RPMI8226 (cell line): ENCODE measurements around the gene IMPDH1.
A peak's percentile ranks its signal among the peaks of the same experiment; 100 is the strongest.
"Not testable (repeated sequence)": the region's sequence is repeated elsewhere in the genome, so short reads cannot be mapped to it uniquely, and the experiment has no call there.

ENCODE experiments used
- DNase-seq: peaks from one replicate; pipeline ENCODE4 v3.0.0-alpha.2; 2015

Gene IMPDH1

DNA sequence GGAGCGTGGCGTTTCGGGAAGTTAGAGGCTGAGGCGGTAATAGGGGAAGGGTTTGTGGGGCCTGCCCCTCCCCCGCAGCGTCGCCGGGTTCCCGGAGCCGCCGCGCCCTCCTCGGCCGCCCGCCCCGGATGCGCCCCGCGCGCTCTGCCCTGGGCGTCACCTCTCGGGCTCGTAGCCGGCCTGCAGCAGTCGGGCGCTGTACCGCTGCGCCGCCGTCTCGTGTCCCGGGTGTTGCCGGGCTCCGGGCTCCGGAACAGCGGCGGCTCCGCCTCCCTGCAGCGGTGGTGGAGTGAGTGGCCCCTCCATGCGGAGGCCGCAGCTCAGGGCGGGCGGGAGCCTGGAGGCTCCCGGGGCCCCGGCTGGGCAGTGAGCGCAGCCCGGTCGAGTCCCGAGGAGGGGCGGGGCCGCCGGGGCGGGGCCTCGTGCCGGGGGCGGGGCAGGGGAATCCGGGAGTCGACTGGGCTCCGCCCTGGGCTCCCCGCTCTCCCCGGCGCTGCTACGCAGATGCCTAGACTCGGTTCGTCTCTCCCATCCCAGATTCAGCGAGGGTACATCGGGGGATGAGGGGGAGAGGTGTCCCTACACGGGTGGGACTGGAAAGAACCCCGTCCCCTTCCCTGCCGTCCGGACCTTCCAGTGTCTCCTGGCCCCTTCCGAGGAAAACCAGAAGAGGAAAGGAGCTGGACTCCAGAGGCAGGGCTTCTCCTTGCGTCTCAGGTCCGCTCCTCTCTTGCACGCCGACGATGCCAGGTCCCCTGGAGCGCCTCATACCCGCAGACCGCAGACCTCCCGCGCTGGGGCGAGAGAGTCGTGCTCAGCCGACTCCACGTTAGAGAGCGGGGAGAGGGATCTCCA lies at the start of gene IMPDH1:
Gene IMPDH1, minus strand, starts transcription at position 387 of the 855 bp plus-strand sequence. Its CDS starts 81 bp downstream, at position 306.
- peak; percentile 89 for DNase-seq

DNA sequence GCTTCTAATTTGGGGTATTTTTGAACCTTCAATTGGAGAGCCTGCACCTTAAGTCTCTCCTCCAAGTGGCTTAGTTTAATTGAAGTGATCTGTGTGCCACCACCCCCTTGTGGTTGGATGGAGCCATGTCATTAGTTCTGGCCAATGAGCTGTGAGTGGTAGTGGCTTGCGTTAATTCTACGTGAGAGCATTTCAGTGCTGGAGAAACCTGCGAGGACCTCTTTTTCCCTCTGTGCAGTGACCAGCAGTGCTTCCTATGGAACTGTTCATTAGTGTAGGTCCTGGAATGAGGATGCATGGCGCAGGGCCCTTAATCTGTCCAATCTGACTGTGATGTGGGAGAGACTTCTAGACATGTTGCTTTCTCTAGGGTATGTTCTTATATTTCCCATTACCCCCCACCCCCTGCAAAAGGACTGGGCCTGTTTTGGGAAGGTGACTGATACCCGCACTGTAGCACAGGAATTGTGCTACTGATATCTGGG lies 49.7 kb upstream of the IMPDH1 start:
- peak; percentile 69 for DNase-seq

DNA sequence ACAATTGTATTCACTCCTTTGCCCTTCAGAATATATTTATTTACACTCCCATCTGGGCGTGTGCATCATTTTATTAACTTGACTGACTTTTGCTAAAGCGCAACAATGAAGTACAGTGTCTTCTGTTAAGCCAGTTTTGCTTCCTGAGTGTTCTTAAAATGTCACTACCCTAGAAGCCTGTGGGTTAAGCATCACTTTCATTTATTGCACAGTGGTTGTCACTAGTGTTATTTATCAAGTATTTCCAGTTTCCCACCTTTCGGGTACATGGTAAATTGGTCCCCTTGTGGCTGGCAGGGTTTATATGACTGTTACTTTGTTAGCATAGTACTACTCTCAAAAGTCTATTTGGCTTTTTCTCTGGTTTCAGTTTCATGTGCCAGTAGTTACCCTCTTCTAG lies 49.2 kb upstream of the IMPDH1 start:
- no peak for DNase-seq

DNA sequence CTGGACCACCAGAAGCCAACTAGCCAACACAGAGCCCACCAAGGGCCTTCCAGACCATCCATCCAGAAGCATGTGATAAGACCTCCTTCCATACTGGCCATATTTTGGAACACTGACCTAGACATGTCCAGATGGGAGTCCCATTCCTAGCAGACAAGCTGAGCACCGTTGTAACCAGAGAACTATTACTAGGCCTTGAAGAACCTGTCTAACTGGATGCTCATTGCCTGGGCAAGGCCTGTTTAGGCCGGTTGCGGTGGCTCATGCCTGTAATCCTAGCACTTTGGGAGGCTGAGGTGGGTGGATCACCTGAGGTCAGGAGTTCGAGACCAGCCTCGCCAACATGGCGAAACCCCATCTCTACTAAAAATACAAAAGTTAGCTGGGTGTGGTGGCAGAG lies 47.6 kb upstream of the IMPDH1 start:
- not testable (repeated sequence) for DNase-seq

DNA sequence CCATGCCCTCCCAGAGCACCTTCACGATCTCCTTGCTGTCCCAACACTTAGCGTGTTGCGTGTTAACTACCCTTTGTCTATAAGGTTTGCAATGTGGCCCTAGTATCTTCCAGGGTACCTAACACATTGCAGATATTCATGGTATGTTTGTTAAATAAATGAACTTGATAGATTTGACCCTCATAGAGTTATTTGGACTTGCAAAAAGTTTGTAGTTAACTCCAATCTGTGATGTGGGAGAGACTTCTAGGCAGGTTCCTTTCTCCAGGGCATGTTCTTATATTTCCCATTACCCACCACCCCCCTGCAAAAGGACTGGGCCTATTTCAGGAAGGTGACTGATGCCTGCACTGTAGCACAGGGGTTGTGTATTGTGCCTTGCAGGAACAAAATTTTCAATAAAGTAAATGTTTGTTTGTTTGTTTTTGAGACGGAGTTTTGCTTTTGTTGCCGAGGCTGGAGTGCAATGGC lies 46.5 kb upstream of the IMPDH1 start:
- peak; percentile 25 for DNase-seq

DNA sequence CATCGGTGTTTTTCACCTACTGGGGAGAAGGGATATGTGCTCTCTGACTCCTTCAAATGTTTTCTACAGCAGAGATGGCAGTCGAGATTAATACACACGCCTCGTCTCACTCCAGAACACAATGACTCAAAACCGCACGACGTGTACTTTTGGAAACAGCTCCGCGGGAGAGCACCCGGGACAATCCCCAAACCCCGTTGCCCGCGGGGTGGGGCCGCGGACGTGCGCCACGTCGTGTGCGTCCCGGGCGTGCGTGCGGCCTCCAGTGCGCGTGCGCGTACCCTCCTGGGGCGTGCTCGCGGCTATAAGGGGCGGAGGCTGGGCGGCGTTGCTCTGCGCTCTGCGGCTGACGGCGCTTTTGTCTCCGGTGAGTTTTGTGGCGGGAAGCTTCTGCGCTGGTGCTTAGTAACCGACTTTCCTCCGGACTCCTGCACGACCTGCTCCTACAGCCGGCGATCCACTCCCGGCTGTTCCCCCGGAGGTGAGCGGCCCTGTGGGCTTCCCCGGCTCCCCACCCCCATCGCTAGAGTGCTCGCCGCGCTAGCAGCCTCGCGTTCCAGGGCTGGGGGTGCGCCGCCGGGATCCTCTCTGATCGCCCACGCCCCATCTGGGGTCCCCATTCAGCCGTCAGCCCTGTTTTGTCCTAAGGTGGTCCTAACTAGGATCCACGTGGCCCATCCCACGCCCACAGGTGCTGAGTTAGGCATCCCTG lies 45.9 kb upstream of the IMPDH1 start, which contains the start of gene HILPDA:
Gene HILPDA, plus strand, starts transcription at position 336 of the 712 bp plus-strand sequence. CDS start 1,391 bp downstream, outside the sequence.
- DNase-seq, result peak; percentile 97

DNA sequence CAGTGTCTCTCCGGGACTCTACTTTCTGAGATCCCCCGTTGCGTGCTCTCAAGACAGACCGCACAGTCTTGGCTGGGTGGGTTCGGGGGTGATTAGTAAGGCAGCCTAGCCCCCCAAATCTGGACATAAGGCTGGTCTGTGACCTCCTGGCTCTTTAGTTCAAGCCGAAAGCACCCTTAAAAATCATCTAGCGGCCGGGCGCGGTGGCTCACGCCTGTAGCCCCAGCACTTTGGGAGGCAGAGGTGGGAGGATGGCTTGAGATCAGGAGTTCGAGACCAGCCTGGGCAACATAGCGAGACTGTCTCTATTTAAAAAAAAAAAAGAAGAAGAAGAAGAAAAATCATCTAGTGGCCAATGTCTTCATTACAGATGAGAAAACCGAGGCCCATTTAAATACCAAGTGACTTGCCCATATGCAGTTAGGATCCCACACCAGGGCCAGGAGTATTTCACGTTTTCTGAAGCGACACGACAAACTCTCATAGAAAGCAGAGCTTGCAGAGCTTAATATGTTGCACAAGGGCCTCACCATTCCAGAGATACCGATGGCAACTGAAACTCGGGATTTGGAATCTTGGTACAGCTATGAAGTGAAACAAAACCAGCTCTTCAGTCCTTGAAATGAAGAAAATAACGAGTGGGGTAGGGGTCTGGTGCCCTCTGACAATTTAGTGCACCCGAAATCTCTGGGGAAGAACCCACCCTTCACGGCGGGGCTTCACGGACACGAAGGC lies 45.2 kb upstream of the IMPDH1 start:
- peak; percentile 37 for DNase-seq

DNA sequence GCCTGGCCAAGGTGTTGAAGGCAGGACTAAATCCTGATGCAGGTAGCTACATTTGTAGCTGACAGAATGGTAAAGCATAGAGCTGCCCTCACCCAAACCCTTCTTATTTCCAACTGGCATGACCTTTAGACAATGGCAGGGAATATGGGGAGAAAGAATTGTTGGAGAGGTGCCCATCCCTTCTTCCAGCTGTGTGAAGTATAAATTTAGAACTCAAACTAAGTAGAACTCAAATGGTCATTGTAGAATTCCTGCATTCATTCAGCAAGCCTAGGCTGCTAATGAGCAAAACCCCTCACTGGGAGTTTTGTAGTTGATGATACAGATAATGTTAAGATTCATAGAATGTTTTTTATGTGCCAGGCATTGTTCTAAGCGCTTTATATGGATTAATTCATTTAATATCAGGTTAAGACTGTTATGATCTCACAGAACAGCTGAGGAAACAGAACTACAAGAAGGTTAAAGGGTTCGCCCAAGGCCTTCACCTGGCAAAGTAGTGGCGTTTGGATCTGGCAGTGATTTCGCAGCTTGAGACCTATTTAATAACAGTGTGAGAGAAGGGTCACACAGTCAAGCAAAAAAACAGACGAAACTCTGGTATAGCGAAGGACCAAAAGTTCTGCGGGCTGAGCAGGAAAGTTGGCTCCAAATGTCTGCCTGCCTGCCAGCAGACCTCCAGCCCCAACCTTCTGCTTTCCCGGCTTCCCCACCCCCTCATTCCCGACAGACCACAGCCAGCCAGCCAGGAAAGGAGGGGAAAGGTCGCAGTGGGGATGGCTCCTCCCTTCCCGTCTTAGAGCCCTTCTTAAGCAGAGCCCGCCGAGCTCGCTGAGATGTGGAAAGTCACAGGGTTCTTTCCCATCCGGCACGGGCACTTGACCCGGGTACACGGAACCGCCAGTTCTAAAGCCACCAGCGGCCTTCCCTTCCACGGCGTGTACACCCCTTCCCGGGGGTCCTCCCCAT lies 44.3 kb upstream of the IMPDH1 start:
- no peak for DNase-seq

DNA sequence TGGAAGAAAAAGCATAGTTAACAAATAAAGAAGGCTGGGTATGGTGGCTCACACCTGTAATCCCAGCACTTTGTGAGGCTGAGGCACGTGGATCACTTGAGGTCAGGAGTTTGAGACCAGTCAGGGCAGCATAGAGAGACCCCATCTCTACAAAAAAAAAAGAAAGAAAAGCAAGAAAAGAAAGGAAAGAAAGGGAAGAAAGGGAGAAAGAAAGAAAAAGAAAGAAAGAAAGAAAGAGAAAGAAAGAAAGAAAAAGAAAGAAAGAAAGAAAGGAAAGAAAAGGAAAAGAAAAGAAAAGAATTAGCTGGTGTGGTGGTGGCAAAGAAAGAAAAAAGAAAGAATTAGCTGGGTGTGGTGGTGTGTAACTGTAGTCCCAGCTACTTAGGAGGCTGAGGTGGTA lies 42.8 kb upstream of the IMPDH1 start:
- no peak for DNase-seq

DNA sequence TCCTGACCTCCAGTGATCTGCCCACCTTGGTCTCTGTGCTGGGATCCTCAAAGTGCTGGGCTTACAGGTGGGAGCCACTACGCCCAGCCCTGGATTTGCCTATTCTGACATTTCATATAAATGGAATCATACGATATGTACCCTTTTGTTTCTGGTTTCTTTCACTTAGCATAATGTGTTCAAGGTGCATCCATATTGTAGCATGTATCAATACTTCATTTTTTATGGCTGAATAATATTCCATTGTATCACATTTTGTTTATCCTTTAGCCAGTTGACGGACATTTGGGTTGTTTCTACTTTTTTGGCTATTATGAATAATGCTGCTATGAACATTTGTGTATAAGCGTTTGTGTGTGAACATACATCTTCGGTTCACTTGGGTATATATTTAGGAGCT lies 41.1 kb upstream of the IMPDH1 start:
- DNase-seq, result no peak

DNA sequence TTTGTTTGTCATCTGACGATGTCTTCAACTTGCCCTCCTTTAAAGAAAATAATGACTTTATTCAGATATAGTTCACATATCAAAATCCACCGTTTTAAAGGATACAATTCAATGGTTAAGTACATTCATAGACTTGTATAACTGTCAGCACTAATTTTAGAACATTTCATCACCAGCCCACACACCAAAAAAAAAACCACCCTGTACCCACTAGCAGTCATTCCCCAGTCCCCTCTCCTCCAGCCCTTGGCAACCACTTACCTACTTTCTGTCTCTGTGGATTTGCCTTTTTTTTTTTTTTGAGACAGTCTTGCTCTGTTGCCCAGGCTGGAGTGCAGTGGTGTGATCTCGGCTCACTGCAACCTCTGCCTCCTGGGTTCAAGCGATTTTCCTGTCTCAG lies 40.6 kb upstream of the IMPDH1 start:
- no peak for DNase-seq

DNA sequence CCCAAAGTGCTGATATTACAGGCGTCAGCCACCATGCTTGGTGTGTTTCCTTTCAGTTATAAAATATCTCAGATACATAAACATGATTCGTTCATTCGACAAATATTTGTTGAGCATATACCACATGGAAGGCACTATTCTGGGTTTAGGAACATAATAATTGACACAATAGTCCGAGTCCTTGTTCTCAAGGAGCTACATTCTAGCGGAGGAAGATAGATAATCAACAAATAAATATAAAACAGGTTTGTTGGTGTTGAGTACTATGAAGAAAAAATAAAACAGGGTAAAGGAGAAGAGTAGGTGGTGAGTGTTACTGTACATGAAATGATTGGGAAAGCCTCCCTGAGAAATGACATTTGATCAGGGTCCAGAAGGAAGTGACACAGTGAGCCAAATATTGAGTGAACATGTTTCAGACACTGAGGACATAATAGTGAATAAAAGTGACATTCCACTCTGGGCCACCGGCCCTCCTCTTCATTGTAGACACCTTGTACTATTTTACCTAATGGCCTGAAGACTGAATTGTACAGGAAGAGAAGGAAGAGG lies 39.0 kb upstream of the IMPDH1 start:
- no peak for DNase-seq

DNA sequence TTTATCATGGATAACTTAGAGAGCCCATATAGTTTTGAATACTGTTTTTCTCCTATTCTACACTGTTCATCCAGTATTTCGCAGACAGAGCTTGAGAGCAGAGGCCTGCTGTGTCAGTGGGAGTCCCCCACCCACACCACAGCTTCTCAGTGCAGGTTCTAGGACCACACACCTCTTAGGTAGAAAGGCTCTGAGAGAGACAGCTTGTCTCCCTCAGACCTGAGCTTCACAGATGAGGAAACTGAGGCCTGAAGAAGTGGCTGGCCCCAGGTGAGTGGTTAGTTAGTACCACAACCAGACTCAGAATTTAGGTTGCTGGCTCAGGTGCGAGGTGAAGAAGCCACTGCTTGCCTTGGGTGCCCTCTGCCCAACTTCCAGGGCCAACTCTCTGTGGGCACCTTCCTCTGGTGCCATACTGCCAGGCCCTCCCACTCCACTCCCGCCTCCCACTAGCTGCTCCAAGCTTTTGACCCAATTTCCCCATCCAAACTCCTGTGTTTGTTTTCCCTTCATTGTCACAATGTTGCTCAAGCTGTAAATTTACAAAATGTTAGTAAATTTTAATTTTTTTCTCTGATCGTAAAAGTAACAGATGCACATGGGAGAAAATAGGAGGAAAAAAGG lies 38.3 kb upstream of the IMPDH1 start:
- no peak for DNase-seq

DNA sequence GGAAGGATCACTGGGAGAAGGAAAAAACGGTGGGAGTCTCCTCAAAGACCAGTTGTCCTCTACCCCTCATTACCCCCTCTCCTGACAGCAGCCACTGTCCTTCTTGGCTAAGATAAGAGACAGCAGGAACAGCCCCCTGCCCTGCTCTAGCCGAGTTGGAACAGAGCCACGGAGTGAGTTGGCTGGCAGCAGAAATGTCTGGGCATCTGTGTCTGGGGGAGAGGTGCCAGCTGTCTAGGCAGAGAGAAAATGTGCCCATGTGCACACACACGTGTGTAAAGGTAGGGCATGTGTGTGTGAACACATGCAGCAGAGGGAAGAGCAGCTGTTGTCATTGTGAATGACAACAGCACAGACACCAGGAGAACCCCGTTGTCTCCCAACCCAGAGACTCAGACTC lies 36.5 kb upstream of the IMPDH1 start:
- no peak for DNase-seq

DNA sequence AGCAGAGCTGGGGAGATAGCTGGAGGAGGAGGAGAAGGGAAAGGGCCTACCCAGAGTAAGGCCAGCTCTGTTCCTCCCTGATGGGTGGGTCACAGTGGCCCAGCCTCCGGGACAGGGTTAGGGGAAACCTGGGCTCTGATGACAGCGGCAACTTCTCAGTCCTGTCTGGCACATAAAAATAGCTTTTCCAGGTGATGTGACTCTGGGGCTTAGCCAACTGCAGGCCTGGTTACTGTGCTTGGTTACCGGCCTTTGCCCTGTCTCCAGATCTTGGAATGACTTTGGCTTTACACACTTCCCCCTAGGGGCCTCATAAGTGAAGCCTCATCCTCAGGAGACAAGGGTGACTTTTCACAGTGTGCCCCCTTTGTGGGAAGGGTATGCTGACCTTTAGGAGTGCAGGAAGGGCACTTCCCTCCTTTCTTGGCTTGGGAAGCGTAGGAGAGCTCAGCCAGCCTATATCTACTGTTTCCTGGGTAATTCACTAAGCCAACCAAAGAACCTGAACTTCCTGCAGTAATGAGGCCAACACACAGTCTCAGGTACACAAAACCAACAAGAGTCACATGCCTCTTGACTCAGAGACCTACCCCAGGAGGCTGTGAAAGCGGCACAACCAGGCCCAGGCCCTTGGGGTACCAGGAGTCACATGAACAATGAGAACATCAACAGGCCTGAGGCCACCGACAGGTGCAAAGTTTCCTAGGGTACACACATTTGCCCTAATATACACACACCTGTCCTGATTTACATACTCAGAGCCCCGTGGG lies 34.2 kb upstream of the IMPDH1 start:
- DNase-seq, result no peak

DNA sequence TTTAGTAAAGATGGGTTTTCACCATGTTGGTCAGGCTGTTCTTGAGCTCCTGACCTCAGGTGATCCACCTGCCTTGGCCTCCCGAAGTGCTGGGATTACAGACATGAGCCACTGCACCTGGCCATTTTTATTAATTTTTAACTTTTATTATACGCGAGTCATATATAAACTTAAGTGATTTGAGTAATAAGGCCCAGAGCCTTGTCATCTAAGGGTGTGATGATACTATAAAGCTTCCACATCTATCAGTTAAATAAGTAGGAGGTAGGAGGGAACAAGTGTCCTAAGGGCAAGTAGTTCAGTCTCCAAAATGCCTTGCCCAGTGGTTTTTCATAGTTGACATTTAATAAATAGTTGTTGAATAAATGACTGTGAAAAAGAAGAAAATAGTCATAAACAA lies 32.6 kb upstream of the IMPDH1 start:
- no peak for DNase-seq

DNA sequence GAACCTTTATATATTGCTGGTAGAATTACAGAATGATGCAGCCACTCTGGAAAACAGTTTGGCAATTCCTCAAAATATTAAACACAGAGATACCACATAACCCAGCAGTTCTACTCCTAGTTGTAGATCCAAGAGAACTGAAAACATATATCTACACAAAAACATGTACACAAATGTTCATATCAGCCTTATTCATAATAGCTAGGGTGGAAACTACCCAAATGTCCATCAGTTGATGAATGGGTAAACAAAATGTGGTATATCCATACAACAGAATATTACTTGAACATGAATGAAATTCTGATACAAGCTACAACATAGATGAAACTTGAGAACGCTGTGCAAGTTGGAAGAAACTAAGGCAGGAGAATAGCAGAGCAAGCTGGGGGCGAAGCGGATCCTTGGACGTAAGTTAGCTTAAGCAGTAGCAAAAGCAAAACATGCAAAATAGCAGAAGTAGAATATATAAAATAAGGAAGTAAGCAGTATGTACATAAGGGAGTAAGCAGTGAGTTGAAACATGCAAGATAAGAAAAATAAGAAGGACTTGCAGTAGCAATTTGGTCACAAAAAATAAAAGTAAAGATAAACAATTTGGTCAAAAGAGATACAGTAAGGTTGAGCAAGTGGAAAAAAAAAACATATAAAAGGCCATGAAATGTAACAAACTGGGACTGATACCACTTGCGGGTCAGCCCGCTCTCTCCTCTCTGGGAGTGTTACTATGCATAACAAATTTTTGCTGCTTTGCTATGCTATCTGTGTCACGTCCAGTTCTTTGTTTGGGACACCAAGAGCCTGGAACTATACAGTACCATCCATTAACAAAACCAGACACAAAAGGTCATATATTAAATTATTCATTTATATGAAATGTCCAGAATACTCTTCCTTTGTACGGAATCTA lies 27.9 kb upstream of the IMPDH1 start:
- DNase-seq, result no peak

DNA sequence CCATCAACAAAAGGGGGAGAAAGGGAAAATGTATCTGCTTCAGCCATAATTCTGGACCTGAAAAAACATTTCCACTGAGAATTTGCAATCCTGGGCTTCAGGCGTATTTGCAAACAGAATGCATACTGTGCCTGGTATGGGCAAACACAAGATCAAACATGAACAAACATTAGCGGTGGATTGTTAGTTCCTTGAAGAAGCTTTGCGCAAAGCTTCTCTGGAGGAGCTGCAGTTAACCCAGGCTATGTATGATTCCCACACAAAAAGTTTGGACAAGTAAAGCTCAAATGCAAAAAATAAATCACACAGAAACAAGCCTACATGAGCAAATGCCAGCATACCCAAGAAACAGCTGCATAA lies 25.5 kb upstream of the IMPDH1 start:
- no peak for DNase-seq
